H9 (cell line): ENCODE measurements around the gene ACAP2. TPM values are rescaled to one million over a fixed set of nuclear protein-coding genes. Genes with fewer than 3 reads are reported as not detected.

ENCODE experiments used
- DNase-seq: peaks from one replicate; pipeline ENCODE4 v3.0.0-alpha.2; 2017
- H2AFZ ChIP-seq: one replicate; pipeline ENCODE4 v1.6.1; 2013; ENCODE audit warnings: mild to moderate bottlenecking, low read length, control low read depth, moderate library complexity
- H2AK5ac ChIP-seq: 2 replicates; pipeline ENCODE4 v1.6.1; 2013; ENCODE audit warnings: low read length, control low read depth, mixed read lengths; ENCODE audit not compliant: insufficient read length
- H2BK120ac ChIP-seq: one replicate; pipeline ENCODE4 v1.6.1; 2013; ENCODE audit warnings: low read depth, mild to moderate bottlenecking, low read length, control low read depth, inconsistent platforms; ENCODE audit not compliant: poor library complexity, severe bottlenecking
- H2BK12ac ChIP-seq: 2 replicates; pipeline ENCODE4 v1.6.1; 2013; ENCODE audit warnings: low read length, control low read depth, mixed read lengths, low read depth; ENCODE audit not compliant: insufficient read length
- H2BK15ac ChIP-seq: 2 replicates; pipeline ENCODE4 v1.6.1; 2013; ENCODE audit warnings: low read depth, low read length, control low read depth
- H2BK20ac ChIP-seq: one replicate; pipeline ENCODE4 v1.6.1; 2013; ENCODE audit warnings: low read depth, mild to moderate bottlenecking, low read length, control low read depth, inconsistent platforms; ENCODE audit not compliant: poor library complexity, severe bottlenecking
- H2BK5ac ChIP-seq: 2 replicates; pipeline ENCODE4 v1.6.1; 2013; ENCODE audit warnings: low read length, control low read depth, mixed read lengths; ENCODE audit not compliant: insufficient read length
- H3K14ac ChIP-seq: 2 replicates; pipeline ENCODE4 v1.6.1; 2013; ENCODE audit warnings: low read length, control low read depth; ENCODE audit not compliant: insufficient read depth
- H3K18ac ChIP-seq: 2 replicates; pipeline ENCODE4 v1.6.1; 2013; ENCODE audit warnings: low read depth, mild to moderate bottlenecking, mixed read lengths, low read length, control low read depth; ENCODE audit not compliant: insufficient read length
- H3K23ac ChIP-seq: 2 replicates; pipeline ENCODE4 v1.6.1; 2013; ENCODE audit warnings: low read length, control low read depth, mixed read lengths, low read depth; ENCODE audit not compliant: insufficient read length
- H3K23me2 ChIP-seq: 2 replicates; pipeline ENCODE4 v1.6.1; 2013; ENCODE audit warnings: low read depth, mild to moderate bottlenecking, mixed read lengths, low read length, control low read depth; ENCODE audit not compliant: insufficient read length, poor library complexity, severe bottlenecking
- H3K27ac ChIP-seq: 2 replicates; pipeline ENCODE4 v1.5.1; 2013; ENCODE audit warnings: low read length, control low read depth, mixed read lengths, low read depth; ENCODE audit not compliant: insufficient read length
- H3K27me3 ChIP-seq: 2 replicates; pipeline ENCODE4 v1.6.1; 2013; ENCODE audit warnings: low read length, control low read depth, inconsistent platforms; ENCODE audit not compliant: insufficient read depth
- H3K4ac ChIP-seq: 2 replicates; pipeline ENCODE4 v1.6.1; 2013; ENCODE audit warnings: low read depth, mild to moderate bottlenecking, control low read depth, inconsistent platforms, low read length, moderate library complexity
- H3K4me1 ChIP-seq: 2 replicates; pipeline ENCODE4 v1.6.1; 2013; ENCODE audit warnings: low read length, control low read depth, inconsistent platforms; ENCODE audit not compliant: insufficient read depth
- H3K4me2 ChIP-seq: 2 replicates; pipeline ENCODE4 v1.6.1; 2013; ENCODE audit warnings: low read length, control low read depth, mixed read lengths; ENCODE audit not compliant: insufficient read length, insufficient read depth
- H3K56ac ChIP-seq: 2 replicates; pipeline ENCODE4 v1.6.1; 2013; ENCODE audit warnings: low read depth, mild to moderate bottlenecking, mixed read lengths, low read length, control low read depth; ENCODE audit not compliant: insufficient read length
- H3K79me1 ChIP-seq: 2 replicates; pipeline ENCODE4 v1.6.1; 2013; ENCODE audit warnings: low read depth, mild to moderate bottlenecking, moderate library complexity, low read length, control low read depth, inconsistent platforms; ENCODE audit not compliant: insufficient read depth, poor library complexity, severe bottlenecking
- H3K79me2 ChIP-seq: 2 replicates; pipeline ENCODE4 v1.6.1; 2013; ENCODE audit warnings: low read length, control low read depth, inconsistent platforms; ENCODE audit not compliant: insufficient read depth
- H3K9ac ChIP-seq: 2 replicates; pipeline ENCODE4 v1.6.1; 2013; ENCODE audit warnings: low read length, control low read depth, mixed read lengths; ENCODE audit not compliant: insufficient read length; ENCODE audit errors: extremely low read depth
- H3K9me3 ChIP-seq: one replicate; pipeline ENCODE4 v1.6.1; 2013; ENCODE audit warnings: low read depth, low read length, inconsistent platforms; ENCODE audit not compliant: control insufficient read depth
- H3T11ph ChIP-seq: one replicate; pipeline ENCODE4 v1.6.1; 2013; ENCODE audit warnings: mild to moderate bottlenecking, low read length, control low read depth, inconsistent platforms
- H4K20me1 ChIP-seq: one replicate; pipeline ENCODE4 v1.6.1; 2013; ENCODE audit not compliant: control insufficient read depth, insufficient read length, insufficient read depth
- H4K5ac ChIP-seq: 2 replicates; pipeline ENCODE4 v1.6.1; 2013; ENCODE audit warnings: low read depth, mild to moderate bottlenecking, mixed read lengths, low read length, control low read depth; ENCODE audit not compliant: insufficient read length
- H4K8ac ChIP-seq: replicated peaks from 2 replicates; pipeline ENCODE4 v1.6.1; 2013; ENCODE audit warnings: low read length, control low read depth, mixed read lengths, low read depth; ENCODE audit not compliant: insufficient read length
- H4K91ac ChIP-seq: 2 replicates; pipeline ENCODE4 v1.6.1; 2013; ENCODE audit warnings: low read depth, mild to moderate bottlenecking, moderate library complexity, mixed read lengths, low read length, control low read depth; ENCODE audit not compliant: insufficient read length
- H3K27ac Mint-ChIP-seq, 3 experiments: 2 replicates in 2 of 3; 3 replicates in 1 of 3; pipeline ENCODE4 v1.8.0; 2020 to 2021; ENCODE audit warnings: mixed read lengths in 3 of 3, mild to moderate bottlenecking in 1 of 3, moderate library complexity in 1 of 3
- H3K27me3 Mint-ChIP-seq: 2 replicates; pipeline ENCODE4 v1.8.0; 2021; ENCODE audit warnings: low read depth, mild to moderate bottlenecking, moderate library complexity, mixed read lengths
- H3K36me3 Mint-ChIP-seq, 3 experiments: 2 replicates in 2 of 3; 3 replicates in 1 of 3; pipeline ENCODE4 v1.8.0; 2020 to 2021; ENCODE audit warnings: low read depth in 3 of 3, mixed read lengths in 3 of 3; ENCODE audit not compliant: insufficient read depth in 1 of 3
- H3K4me1 Mint-ChIP-seq, 2 experiments: 2 replicates each; pipeline ENCODE4 v1.8.0; 2020; ENCODE audit warnings: mixed read lengths in 2 of 2
- H3K4me3 Mint-ChIP-seq, 2 experiments: 2 replicates in 1 of 2; 3 replicates in 1 of 2; pipeline ENCODE4 v1.8.0; 2020 to 2021; ENCODE audit warnings: mild to moderate bottlenecking in 2 of 2, mixed read lengths in 2 of 2, moderate library complexity in 1 of 2
- H3K9me3 Mint-ChIP-seq, 2 experiments: 2 replicates in 1 of 2; 3 replicates in 1 of 2; pipeline ENCODE4 v1.8.0; 2020; ENCODE audit warnings: mild to moderate bottlenecking in 2 of 2, mixed read lengths in 2 of 2, moderate library complexity in 1 of 2
- CTCF ChIP-seq: fragments of 200-600 bp; sonication (generic); conservative IDR thresholded peaks from 3 replicates; pipeline ENCODE4 v1.8.0; 2021; ENCODE audit warnings: antibody characterized with exemption, mild to moderate bottlenecking
- WGBS: extraction: QIAGEN DNeasy Blood & Tissue Kit; methylation state at CpG from one replicate; pipeline ENCODE4 v1.1.7; 2013; ENCODE audit warnings: missing lambda C conversion rate, low lambda C conversion rate, mixed read lengths; ENCODE audit not compliant: insufficient read length; ENCODE audit errors: extremely low coverage; 5-methylcytosine and 5-hydroxymethylcytosine counted together
- total RNA-seq: library from RNA; stranded (reverse); gene quantifications from 2 replicates; pipeline ENCODE4 v1.2.1, GENCODE V29; 2021

Gene ACAP2
- total RNA-seq, 1 experiment from 2014 or later = 30.8 TPM

- no peak overlapping the region for H2BK5ac ChIP-seq
- H2BK20ac ChIP-seq = no peak overlapping the region
- no peak overlapping the region for H4K91ac ChIP-seq
- no peak overlapping the region for H3K23ac ChIP-seq
- H3K23me2 ChIP-seq = no peaks in the 10 kb centered on the region
- H3K56ac ChIP-seq = no peak overlapping the region
- H3K4ac ChIP-seq = no peak overlapping the region
- no peaks in the 10 kb centered on the region for H3K9me3 Mint-ChIP-seq
- WGBS = no CpG with 5 or more reads among the region's 5 CpGs
- H2AK5ac ChIP-seq = no peak overlapping the region
- H2BK120ac ChIP-seq = no peak overlapping the region
- TF ChIP-seq CTCF = no peak
- no peak overlapping the region for H4K8ac ChIP-seq
- no peaks in the 10 kb centered on the region for H3K36me3 Mint-ChIP-seq
- no peaks in the 10 kb centered on the region for H3K9me3 ChIP-seq
- no peak overlapping the region for H4K5ac ChIP-seq
- DNase-seq = no peak
- H3K18ac ChIP-seq = no peak overlapping the region
- H2BK15ac ChIP-seq = no peak overlapping the region
- H3K27me3 ChIP-seq = no peaks in the 10 kb centered on the region
- no peak overlapping the region for H3K27ac Mint-ChIP-seq
- H3K79me1 ChIP-seq = no peaks in the 10 kb centered on the region
- H2AFZ ChIP-seq = no peak overlapping the region
- no peak overlapping the region for H3K27ac ChIP-seq
- H3K4me1 Mint-ChIP-seq = peaks cover 0 to 3% of the 10 kb centered on the region in 2 experiments; a peak in 2 of 4 replicates
- no peaks in the 10 kb centered on the region for H3K27me3 Mint-ChIP-seq
- no peak overlapping the region for H3K9ac ChIP-seq
- no peak overlapping the region for H3K4me3 Mint-ChIP-seq
- H3K4me1 ChIP-seq = no peaks in the 10 kb centered on the region
- no peaks in the 10 kb centered on the region for H3K79me2 ChIP-seq
- no peak overlapping the region for H3K4me2 ChIP-seq
- H2BK12ac ChIP-seq = no peak overlapping the region
- H3K14ac ChIP-seq = no peak overlapping the region
- no peak overlapping the region for H3T11ph ChIP-seq
- H4K20me1 ChIP-seq = no peaks in the 10 kb centered on the region
Measured at GRCh38 chr3:195348426-195349115, 94.2 kb downstream of the ACAP2 start.
